HK-2 (cell line): ENCODE data around the gene CMTM7.

Source experiments
- DNase-seq: peaks from one replicate; pipeline ENCODE4 v3.0.0-alpha.2; 2018; ENCODE audit not compliant: unreplicated experiment

CMTM7 gene

GRCh38 chr3:32492684-32493436 lies 101.2 kb downstream of the CMTM7 start:
- DNase-seq, result no peak

- DNase-seq, result no peak
Observed at GRCh38 chr3:32493437-32494414, 102.1 kb downstream of the CMTM7 start.

GRCh38 chr3:32495085-32495484 lies 103.4 kb downstream of the CMTM7 start:
- DNase-seq, result no peak

- no peak for DNase-seq
Observed at GRCh38 chr3:32495609-32496008, 104.0 kb downstream of the CMTM7 start.

- no peak for DNase-seq
Observed at GRCh38 chr3:32498252-32498651, 106.6 kb downstream of the CMTM7 start.

- no peak for DNase-seq
Observed at GRCh38 chr3:32498992-32499391, 107.3 kb downstream of the CMTM7 start.

GRCh38 chr3:32499585-32499984 lies 107.9 kb downstream of the CMTM7 start:
- DNase-seq, result no peak

- DNase-seq, result no peak
Observed at GRCh38 chr3:32500231-32500630, 108.6 kb downstream of the CMTM7 start.

GRCh38 chr3:32500880-32501782 lies 109.5 kb downstream of the CMTM7 start:
- no peak for DNase-seq

- no peak for DNase-seq
Observed at GRCh38 chr3:32501783-32502117, 110.1 kb downstream of the CMTM7 start.

- peak; percentile 72 for DNase-seq
Observed at GRCh38 chr3:32502118-32502945, 110.7 kb downstream of the CMTM7 start, which contains the start of gene CMTM6. Gene CMTM6, minus strand, starts transcription at chr3:32502852. Its CDS starts 107 bp downstream, at chr3:32502745.

- DNase-seq, result no peak
Observed at GRCh38 chr3:32502946-32503286, 111.3 kb downstream of the CMTM7 start.
